Measurements from ENCODE around the gene NFATC1.

DNA sequence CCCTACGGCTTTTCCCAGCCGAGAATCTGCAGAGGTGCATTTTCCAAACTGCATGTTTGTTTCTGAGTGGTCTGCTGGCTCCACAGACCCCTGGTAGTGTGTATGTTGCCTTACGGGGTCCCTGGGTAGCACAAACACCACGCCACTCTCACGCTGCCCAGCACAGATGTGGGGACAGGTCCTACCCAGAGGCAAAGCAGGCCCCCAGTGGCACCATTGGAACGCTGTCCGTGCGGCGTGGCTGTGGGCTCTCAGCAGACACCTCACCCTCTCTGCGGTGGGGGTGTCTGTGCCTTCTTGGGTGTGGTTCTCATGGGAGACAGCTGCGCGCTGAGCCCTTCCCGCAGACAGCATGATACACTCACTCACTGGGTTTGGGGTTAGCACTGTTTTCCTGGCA, 137.4 kb downstream of the NFATC1 start:
- TF ChIP-seq POLR2A (IDR thresholded peaks at IDR 0.05): no peak
- TF ChIP-seq, protein P1, sequence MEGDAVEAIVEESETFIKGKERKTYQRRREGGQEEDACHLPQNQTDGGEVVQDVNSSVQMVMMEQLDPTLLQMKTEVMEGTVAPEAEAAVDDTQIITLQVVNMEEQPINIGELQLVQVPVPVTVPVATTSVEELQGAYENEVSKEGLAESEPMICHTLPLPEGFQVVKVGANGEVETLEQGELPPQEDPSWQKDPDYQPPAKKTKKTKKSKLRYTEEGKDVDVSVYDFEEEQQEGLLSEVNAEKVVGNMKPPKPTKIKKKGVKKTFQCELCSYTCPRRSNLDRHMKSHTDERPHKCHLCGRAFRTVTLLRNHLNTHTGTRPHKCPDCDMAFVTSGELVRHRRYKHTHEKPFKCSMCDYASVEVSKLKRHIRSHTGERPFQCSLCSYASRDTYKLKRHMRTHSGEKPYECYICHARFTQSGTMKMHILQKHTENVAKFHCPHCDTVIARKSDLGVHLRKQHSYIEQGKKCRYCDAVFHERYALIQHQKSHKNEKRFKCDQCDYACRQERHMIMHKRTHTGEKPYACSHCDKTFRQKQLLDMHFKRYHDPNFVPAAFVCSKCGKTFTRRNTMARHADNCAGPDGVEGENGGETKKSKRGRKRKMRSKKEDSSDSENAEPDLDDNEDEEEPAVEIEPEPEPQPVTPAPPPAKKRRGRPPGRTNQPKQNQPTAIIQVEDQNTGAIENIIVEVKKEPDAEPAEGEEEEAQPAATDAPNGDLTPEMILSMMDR (IDR thresholded peaks at IDR 0.05): no peak
